H1 (cell line): ENCODE measurements around the gene SIX5. TPM values are rescaled to one million over a fixed set of nuclear protein-coding genes. Genes with fewer than 3 reads are reported as not detected.

ENCODE experiments used
- ASH2L ChIP-seq: fragments of 200-600, 300-600 bp; sonication (generic); IDR thresholded peaks from one replicate; pipeline ENCODE4 v1.7.1; 2017; ENCODE audit warnings: low read length
- BACH1 ChIP-seq: IDR thresholded peaks from 2 replicates; pipeline ENCODE4 v1.6.1; 2012; ENCODE audit warnings: low read length, improper control_type of control experiment
- BCL11A ChIP-seq, 2 experiments: IDR thresholded peaks; one replicate each; pipeline ENCODE4 v1.6.1; 2011; ENCODE audit warnings: low read depth in 2 of 2, low read length in 2 of 2, mild to moderate bottlenecking in 2 of 2
- CEBPB ChIP-seq: IDR thresholded peaks from 2 replicates; pipeline ENCODE4 v1.6.1; 2012; ENCODE audit warnings: low read depth, low read length
- CTBP2 ChIP-seq: IDR thresholded peaks from 2 replicates; pipeline ENCODE4 v1.7.0; 2011; ENCODE audit warnings: borderline replicate concordance, mild to moderate bottlenecking, moderate library complexity, mixed read lengths, low read length; ENCODE audit not compliant: insufficient read depth, insufficient read length
- CTCF ChIP-seq, 3 experiments: IDR thresholded peaks; 1 replicate in 2 of 3; 2 replicates in 1 of 3; pipeline versions ENCODE4 v1.5.1 to v1.6.1; 2011; ENCODE audit warnings: low read length in 3 of 3, mild to moderate bottlenecking in 3 of 3, inconsistent platforms in 2 of 3, low read depth in 1 of 3, moderate library complexity in 1 of 3; ENCODE audit not compliant: insufficient read depth in 1 of 3; ENCODE audit errors: control extremely low read depth in 1 of 3
- EP300 ChIP-seq, 2 experiments: IDR thresholded peaks; 1 replicate in 1 of 2; 2 replicates in 1 of 2; pipeline ENCODE4 v1.6.1; 2011 to 2012; ENCODE audit warnings: low read depth in 2 of 2, low read length in 2 of 2, mild to moderate bottlenecking in 2 of 2, borderline replicate concordance in 1 of 2, inconsistent platforms in 1 of 2, moderate library complexity in 1 of 2
- GABPA ChIP-seq: IDR thresholded peaks from 2 replicates; pipeline ENCODE4 v1.6.1; 2011; ENCODE audit warnings: mild to moderate bottlenecking, low read length, moderate library complexity, borderline replicate concordance; ENCODE audit not compliant: insufficient read depth
- KDM5A ChIP-seq: fragments of 200-600 bp; IDR thresholded peaks from 2 replicates; pipeline ENCODE4 v1.7.1; 2012; ENCODE audit warnings: mild to moderate bottlenecking, low read length, inconsistent platforms, mixed read lengths
- NANOG ChIP-seq: IDR thresholded peaks from 2 replicates; pipeline ENCODE4 v1.6.1; 2011; ENCODE audit warnings: low read length, low read depth, mild to moderate bottlenecking, inconsistent platforms; ENCODE audit not compliant: insufficient read depth, poor library complexity, severe bottlenecking
- SIX5 ChIP-seq: IDR thresholded peaks from 2 replicates; pipeline ENCODE4 v1.6.1; 2011; ENCODE audit warnings: mild to moderate bottlenecking, low read depth, low read length
- SRF ChIP-seq: IDR thresholded peaks from 2 replicates; pipeline ENCODE4 v1.6.1; 2011; ENCODE audit warnings: mild to moderate bottlenecking, low read depth, low read length, moderate library complexity
- YY1 ChIP-seq: IDR thresholded peaks from 2 replicates; pipeline ENCODE4 v1.6.1; 2011; ENCODE audit warnings: low read depth, mild to moderate bottlenecking, low read length
- polyA plus RNA-seq, 7 experiments: library from polyadenylated mRNA; depleted of rRNA in 3 of 7; stranded (reverse) in 5 of 7; unstranded in 2 of 7; fragments of >200 nt in 5 of 7; fragments of 200-250 nt in 2 of 7; gene quantifications; 1 replicate in 5 of 7; 2 replicates in 1 of 7; 4 replicates in 1 of 7; pipeline versions ENCODE4 v1.2.1 to v1.2.3, GENCODE V29; 2011 to 2013; ENCODE audit warnings: missing spikeins in 2 of 7, mixed read lengths in 2 of 7
- total RNA-seq: library from RNA; stranded (reverse); fragmentation: NEBNext Ultra II Directional; extraction: Animal tissue kit (Norgen Biotek cat#: 25700); gene quantifications from 2 replicates; pipeline ENCODE4 v1.2.1, GENCODE V29; 2021
- TF ChIP-seq, protein P1 (sequence below): IDR thresholded peaks from 2 replicates; pipeline ENCODE4 v1.6.1; 2011; ENCODE audit warnings: low read depth, mild to moderate bottlenecking, low read length; ENCODE audit not compliant: insufficient read depth
- TF ChIP-seq, protein P2 (sequence below): IDR thresholded peaks from 2 replicates; pipeline ENCODE4 v1.6.1; 2012; ENCODE audit warnings: inconsistent platforms

The SIX5 gene
- total and polyA plus RNA-seq, 2 of the 8 experiments (the other 6 are each of a cell fraction or from before 2014, with no cell fraction given), result 20.9 to 24.2 TPM

DNA sequence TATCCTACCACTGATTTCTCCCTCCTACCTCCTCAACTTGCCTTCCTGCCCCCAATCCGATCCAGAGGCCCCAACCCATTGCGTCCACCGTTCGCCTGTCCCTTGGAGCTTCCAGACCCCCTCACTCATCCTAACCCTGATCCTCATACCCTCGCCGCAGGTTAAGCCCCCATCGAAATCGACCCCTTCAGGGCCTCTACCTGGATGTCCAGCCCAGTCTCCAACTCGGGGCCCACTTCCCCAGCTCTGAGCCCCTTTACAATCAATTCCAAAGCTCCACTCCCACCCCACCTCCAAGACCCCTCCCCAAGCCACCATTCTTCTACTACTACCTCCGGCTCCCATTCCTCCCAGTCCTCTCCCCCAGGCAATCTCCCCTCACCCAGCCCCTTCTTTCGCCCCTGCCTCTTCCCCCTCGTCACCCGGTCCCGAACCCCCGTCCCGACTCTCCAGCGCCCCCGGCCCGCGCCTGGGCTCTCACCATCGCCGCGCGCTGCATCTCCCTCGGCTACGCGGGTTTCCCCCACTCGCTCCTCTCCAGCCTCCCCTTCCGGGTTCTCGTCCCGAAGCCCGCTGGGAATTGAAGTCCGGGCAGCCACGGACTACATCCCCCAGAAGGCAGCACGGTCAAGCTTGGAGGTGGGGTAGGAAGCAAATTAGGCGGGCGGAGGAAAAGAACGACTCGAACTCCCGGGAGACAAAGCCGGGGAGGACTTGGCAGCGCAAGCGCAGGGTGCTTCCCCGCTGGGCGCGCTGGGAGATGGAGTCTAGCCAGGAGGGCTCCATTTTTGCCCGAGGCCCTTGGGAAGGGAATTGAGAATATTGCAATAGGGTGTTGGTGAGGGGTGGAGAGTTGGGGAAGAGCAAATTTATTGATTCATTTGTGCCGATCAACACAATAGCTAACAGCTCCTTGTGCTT is 38.4 kb downstream of the SIX5 start, which contains the start of gene FBXO46 (continued):
- no peak for TF ChIP-seq GABPA
- peak in 1 of 3 experiments; percentile 21; a peak in 1 of 4 replicates for TF ChIP-seq CTCF (IDR thresholded peaks at IDR 0.05; ENCODE audit: control extremely low read depth in 1 of 3, insufficient read depth in 1 of 3, low read depth in 1 of 3, low read length in 3 of 3)
- TF ChIP-seq, protein P1, sequence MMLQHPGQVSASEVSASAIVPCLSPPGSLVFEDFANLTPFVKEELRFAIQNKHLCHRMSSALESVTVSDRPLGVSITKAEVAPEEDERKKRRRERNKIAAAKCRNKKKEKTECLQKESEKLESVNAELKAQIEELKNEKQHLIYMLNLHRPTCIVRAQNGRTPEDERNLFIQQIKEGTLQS, result no peak
- no peak for TF ChIP-seq BCL11A (IDR thresholded peaks at IDR 0.05; ENCODE audit: low read depth in 2 of 2, low read length in 2 of 2)
- no peak for TF ChIP-seq NANOG
- TF ChIP-seq SIX5, result peak; percentile 89
- TF ChIP-seq CTBP2, result no peak
- peak; percentile 67 for TF ChIP-seq ASH2L
- peak; percentile 59; the same call in 1 of the 2 replicates for TF ChIP-seq BACH1
- TF ChIP-seq CEBPB, result no peak
- TF ChIP-seq YY1, result peak; percentile 88
- TF ChIP-seq EP300 (IDR thresholded peaks at IDR 0.05; ENCODE audit: borderline replicate concordance in 1 of 2, low read depth in 2 of 2, low read length in 2 of 2), result no peak
- TF ChIP-seq, protein P2, sequence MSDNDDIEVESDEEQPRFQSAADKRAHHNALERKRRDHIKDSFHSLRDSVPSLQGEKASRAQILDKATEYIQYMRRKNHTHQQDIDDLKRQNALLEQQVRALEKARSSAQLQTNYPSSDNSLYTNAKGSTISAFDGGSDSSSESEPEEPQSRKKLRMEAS, result 0 out of 2 replicates have a peak, but pooled peaks have one; percentile 6
- no peak for TF ChIP-seq KDM5A
- no peak; the same call in 1 of the 2 replicates for TF ChIP-seq SRF
